GM21825 (cell line): Measurements from ENCODE around the gene OBSCN.

ENCODE experiments used
- ATAC-seq: cut with Tn5 transposase; IDR thresholded peaks from one replicate; pipeline ENCODE4 v1.9.1; 2021; ENCODE audit warnings: mild to moderate bottlenecking, moderate library complexity; ENCODE audit not compliant: unreplicated experiment

OBSCN gene

GRCh38 chr1:228394571-228395394 is 186.9 kb downstream of the OBSCN start:
- no peak for ATAC-seq

DNA sequence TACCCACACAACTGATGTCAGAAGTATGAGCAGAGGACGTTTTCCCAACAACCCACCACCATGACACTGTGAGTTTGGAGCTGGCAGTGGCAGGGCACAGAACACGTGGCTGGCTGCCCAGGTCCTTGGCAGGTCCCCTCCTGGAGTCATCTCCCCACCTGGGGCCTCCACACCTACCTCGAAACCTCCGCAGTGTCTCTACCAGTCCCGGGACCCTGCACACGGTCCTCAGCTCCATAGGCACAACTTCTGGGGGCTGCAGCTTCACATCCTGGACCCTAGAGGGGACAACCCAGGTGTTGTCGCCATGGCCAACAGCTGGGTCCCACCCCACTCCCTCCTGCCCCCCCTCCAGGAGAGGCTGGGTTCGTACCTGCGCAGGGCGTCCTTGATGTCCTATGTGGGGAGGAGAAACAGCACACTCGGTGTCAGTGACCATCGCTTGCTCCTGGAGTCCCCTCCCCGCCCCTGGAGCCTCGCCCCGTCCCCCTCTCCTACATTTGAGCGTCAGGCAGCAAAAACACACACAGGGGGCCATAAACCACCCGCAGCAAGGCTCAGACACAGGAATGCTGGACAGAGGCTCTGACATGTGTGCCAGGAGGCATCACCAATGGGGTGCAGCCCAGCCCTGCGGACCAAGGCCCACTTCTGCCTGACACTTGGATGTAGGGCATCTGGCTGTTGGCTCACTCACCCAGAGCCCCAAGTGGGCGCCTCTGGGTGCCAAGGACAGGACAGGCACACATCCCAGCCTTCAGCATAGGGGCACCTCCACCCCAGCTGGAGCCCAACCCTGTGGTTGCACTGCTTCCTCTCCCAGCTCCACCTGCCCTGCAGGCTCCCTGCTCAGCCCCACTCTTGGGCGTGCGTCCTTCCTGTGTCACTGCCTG is 189.2 kb downstream of the OBSCN start:
- ATAC-seq = no peak

DNA sequence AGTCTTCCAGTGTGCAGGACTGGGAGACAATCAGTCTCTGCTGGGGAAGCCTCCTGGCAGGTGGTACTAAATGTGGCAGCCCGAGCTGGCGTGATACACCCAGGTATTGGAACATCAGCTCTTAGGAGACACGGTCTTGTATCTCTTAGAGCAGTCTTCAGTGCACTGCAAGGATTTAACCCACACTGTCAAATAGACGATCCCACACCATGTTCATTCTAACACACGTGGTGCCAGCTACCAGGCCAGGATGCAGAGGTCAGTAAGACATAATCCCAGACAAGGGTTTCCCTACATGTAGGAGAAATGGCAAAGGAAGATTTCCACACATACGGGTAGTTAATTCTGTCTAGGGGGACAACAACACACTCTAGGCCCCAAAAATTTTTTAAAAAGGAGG is 190.1 kb downstream of the OBSCN start:
- no peak for ATAC-seq

DNA sequence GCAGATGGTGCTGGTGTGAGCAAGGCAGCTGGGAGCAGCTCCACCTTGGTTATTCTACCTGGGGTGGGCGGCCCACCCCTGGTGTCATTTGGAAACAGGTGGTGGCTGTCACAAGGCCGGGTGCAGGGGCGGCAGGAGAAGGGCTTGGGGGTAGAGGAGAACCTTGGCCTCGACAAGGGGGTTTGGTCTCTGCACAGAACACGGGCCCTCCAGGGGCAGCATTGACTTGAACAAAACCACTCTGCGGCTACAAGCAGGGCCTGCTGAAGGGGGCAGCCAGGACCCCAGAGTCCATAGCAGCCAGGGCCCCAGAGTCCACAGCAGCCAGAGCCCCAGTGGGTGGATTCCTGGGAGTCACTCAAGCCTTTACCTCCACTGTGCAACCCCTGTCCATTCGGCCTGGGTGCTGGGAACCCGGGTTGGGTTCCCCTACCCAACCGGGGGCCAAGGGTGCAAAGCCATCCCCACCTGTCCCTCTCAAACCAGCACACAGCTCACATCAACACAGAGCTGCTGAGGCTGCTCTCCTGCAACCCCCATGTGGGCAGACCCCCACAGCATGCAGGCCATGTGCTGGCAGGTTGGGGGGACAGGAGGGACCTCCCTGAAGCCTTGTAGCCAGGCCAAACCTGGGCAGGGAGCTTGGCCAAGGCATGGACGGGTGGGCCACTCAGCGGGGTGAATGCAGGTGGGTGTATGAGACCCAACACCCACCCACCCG is 191.1 kb downstream of the OBSCN start:
- ATAC-seq = no peak

GRCh38 chr1:228399531-228400236 is 191.8 kb downstream of the OBSCN start:
- no peak for ATAC-seq

GRCh38 chr1:228400237-228400651 is 192.4 kb downstream of the OBSCN start:
- ATAC-seq = no peak

DNA sequence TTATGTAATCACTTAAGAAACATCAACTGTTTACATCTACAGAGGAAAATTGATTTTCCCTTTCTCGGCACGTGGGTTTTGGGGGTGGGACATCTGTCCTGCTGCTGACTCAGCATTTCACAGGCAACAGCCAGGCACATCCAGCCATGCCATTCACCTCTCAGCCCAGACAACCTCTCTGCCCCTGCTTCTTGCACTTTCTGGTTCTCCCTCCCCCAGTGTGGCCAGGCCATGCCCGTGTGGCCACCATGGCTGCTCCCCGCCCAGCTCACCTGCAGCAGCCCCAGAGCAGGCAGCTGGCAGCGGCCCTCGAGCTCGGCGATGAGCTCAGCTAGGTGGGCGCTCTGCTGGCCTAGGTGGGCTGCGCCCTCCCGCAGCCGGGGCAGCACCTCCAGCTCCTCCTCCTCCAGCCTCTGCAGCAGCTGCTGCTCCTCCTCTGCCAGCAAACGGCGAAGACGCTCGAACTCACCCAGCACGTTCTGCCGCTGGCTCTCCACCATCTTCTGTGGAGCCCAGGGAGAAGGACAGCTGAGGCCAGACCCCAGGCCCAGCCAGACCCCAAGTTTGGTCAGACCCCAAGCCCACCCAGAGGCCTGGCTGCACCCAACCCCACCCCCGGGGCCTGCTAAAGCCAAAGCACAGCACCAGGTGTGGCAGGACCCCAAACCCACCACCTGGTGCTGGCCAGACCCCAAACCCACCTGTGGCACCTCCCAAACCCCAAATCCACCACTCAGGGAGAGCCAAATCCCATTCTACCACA is 193.0 kb downstream of the OBSCN start:
- no peak for ATAC-seq

GRCh38 chr1:228401782-228402640 is 194.2 kb downstream of the OBSCN start:
- ATAC-seq = no peak

DNA sequence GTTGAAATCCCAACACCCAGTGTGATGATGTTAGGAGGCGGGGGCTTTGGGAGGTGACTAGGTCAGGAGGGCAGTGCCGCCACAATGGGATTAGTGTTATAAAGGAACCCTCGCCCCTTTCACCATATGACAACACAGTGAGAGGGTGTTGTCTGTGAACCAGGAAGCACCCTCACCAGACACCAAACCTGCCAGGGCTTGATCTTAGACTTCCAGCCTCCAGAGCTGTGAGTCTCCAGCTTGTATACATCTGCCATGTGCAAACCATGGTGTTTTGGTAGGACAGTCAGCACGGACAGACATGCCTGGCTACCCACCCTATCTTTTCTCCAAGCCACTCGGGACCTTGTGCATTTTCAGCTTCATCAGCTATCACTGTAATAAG is 194.8 kb downstream of the OBSCN start:
- ATAC-seq = no peak

DNA sequence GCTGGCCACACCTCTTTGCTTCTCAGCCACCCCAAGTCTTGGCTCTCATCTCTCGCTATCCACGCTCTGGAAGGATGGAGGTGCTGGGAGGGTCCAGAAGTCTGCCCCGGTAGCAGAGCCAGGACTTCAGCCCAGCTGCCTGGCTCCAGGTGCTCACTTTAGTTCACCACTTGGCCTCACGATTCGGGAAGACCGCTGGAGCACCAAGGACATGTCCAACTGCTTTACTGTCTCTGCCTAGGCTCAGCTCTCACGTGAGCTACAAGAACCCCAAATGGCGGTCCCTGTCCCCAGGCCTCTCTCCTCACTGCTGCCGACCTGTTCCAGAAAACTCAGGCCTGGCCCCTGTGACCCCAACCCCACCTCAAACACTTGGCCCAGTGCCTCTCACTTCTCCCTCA is 195.4 kb downstream of the OBSCN start:
- ATAC-seq = no peak

- ATAC-seq = no peak
Measured at GRCh38 chr1:228404107-228404720, 196.4 kb downstream of the OBSCN start.

GRCh38 chr1:228405200-228405978 is 197.5 kb downstream of the OBSCN start:
- no peak for ATAC-seq

DNA sequence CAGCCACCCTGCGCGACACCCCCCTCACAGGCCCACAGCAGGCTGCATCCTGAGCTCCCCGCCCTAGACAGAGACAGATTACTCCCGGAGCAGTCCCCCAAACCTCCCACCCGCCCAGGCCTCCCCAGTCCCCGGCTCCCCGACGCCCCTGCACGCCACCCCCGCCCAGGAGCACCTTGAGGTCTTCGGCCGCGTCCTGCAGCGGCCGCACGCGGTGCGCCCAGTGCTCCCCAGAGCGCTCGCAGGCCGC is 198.1 kb downstream of the OBSCN start:
- no peak for ATAC-seq

DNA sequence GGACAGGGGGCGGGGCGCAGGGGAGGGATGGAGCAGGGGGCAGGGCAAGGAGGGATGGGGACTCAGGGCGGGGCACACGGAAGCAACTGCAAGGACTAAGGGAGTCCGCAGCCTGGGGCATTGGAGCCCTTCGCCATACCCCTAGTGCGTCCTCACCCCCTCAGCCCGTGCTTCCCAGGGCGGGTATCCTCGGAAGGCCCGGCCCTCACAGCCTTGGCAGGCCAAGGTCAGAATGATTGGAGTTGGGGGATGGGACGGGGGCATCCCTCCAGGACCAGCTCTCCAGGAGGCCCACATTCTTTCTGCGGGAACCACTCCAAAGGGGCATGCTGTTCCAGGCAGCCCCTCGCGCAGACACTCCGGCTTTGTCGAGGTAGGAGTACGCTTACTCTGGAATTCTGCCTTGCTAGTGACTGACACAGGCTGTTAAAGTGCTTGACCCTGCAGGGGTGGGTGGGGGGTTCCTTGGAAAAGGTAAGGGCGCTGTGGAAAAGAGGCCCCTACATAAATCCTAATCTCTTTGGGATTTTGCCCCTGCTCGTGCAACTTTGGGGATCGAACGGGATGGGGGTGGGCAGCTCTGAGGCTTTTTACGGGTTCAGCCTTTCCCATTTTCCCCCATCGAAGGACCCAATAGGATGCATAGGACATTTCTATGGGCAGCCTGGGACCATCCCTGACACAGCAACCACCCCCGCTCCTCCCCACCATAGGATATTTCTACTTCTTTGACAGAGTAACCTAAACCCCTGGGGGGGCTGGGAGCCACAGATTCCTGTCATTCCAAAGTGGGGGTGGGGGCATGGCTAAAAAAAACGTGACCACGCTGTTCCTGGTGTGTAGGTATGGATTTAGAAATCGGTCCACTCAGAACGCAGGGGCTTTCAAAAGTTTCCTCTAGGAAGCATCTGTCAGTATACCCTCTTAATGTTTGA is 199.5 kb downstream of the OBSCN start:
- ATAC-seq = no peak

- ATAC-seq = no peak
Measured at GRCh38 chr1:228408041-228408868, 200.4 kb downstream of the OBSCN start.
